SK-N-SH (cell line): ENCODE measurements around the gene MEIS1. TPM values are rescaled to one million over a fixed set of nuclear protein-coding genes. Genes with fewer than 3 reads are reported as not detected.

Experiments used
- CTCF ChIA-PET: fragments of 300-600, 350-600 bp; formaldehyde crosslinking; extraction: SDS; loops from one replicate; lab custom pipeline; 2021; lab: Yijun Ruan, JAX
- POLR2A ChIA-PET: fragments of 350-600 bp; sonication (Branson Sonifier 250); formaldehyde crosslinking; extraction: SDS; loops from one replicate; lab custom pipeline; 2020; ENCODE audit warnings: antibody characterized with exemption, inconsistent platforms; lab: Yijun Ruan, JAX
- DNase-seq: peaks from one replicate; pipeline ENCODE4 v3.0.0; 2012
- H2AFZ ChIP-seq: fragments of 200-600 bp; sonication (generic); 2 replicates; pipeline ENCODE4 v1.8.1; 2016; ENCODE audit warnings: antibody characterized with exemption, mild to moderate bottlenecking, low read depth
- H3F3A ChIP-seq: fragments of 200-600 bp; sonication (generic); replicated peaks from 2 replicates; pipeline ENCODE3; 2016; ENCODE audit warnings: antibody characterized with exemption, mild to moderate bottlenecking; ENCODE audit not compliant: insufficient read depth
- H3K27ac ChIP-seq, 2 experiments: fragments of 200-500 bp in 1 of 2; fragments of 200-600 bp in 1 of 2; sonication (Bioruptor generic) in 1 of 2; sonication (generic), shearing (Covaris generic) in 1 of 2; 2 replicates each; pipeline versions ENCODE4 v1.5.1 to v1.6.1; 2014 to 2016; ENCODE audit warnings: low read depth in 2 of 2, inconsistent platforms in 1 of 2, low read length in 1 of 2, mild to moderate bottlenecking in 1 of 2, mixed read lengths in 1 of 2
- H3K27me3 ChIP-seq: fragments of 200-600 bp; sonication (generic), shearing (Covaris generic); 2 replicates; pipeline ENCODE4 v1.6.1; 2016; ENCODE audit warnings: mixed run types; ENCODE audit not compliant: insufficient read depth
- H3K36me3 ChIP-seq, 2 experiments: fragments of 200-500 bp in 1 of 2; fragments of 200-600 bp in 1 of 2; sonication (Bioruptor generic) in 1 of 2; sonication (generic) in 1 of 2; replicated peaks in 1 of 2; 2 replicates each; pipeline versions ENCODE3 to v1.5.1; 2014 to 2016; ENCODE audit warnings: low read length in 1 of 2, mild to moderate bottlenecking in 1 of 2; ENCODE audit not compliant: insufficient read depth in 2 of 2, control insufficient read depth in 1 of 2
- H3K4me1 ChIP-seq, 2 experiments: fragments of 200-500 bp in 1 of 2; fragments of 200-600 bp in 1 of 2; sonication (Bioruptor generic) in 1 of 2; sonication (generic), shearing (Covaris generic) in 1 of 2; 2 replicates each; pipeline versions ENCODE4 v1.5.1 to v1.6.1; 2014 to 2016; ENCODE audit warnings: low read depth in 1 of 2, low read length in 1 of 2, mixed run types in 1 of 2; ENCODE audit not compliant: insufficient read depth in 2 of 2, control insufficient read depth in 1 of 2
- H3K4me2 ChIP-seq: fragments of 200-600 bp; sonication (generic), shearing (Covaris generic); 2 replicates; pipeline ENCODE4 v1.6.1; 2017; ENCODE audit warnings: mixed run types
- H3K4me3 ChIP-seq, 2 experiments: fragments of 200-500 bp in 1 of 2; fragments of 200-600 bp in 1 of 2; sonication (Bioruptor generic) in 1 of 2; sonication (generic), shearing (Covaris generic) in 1 of 2; 2 replicates each; pipeline versions ENCODE4 v1.5.1 to v1.8.1; 2014 to 2016; ENCODE audit warnings: low read depth in 2 of 2, inconsistent platforms in 1 of 2, low read length in 1 of 2, mild to moderate bottlenecking in 1 of 2, mixed read lengths in 1 of 2, moderate library complexity in 1 of 2
- H3K79me2 ChIP-seq: fragments of 200-600 bp; sonication (generic); 2 replicates; pipeline ENCODE4 v1.8.1; 2017; ENCODE audit warnings: mild to moderate bottlenecking; ENCODE audit not compliant: insufficient read depth
- H3K9ac ChIP-seq: fragments of 200-600 bp; sonication (generic); 2 replicates; pipeline ENCODE4 v1.6.1; 2017; ENCODE audit warnings: mixed run types
- H3K9me2 ChIP-seq: fragments of 200-600 bp; sonication (generic); 2 replicates; pipeline ENCODE4 v1.6.1; 2017; ENCODE audit warnings: mixed run types
- H3K9me3 ChIP-seq: fragments of 200-600 bp; sonication (generic); 2 replicates; pipeline ENCODE4 v1.6.1; 2017; ENCODE audit warnings: mixed run types, mild to moderate bottlenecking, moderate library complexity
- H4K20me1 ChIP-seq: fragments of 200-600 bp; sonication (generic); 2 replicates; pipeline ENCODE4 v1.6.1; 2017; ENCODE audit warnings: mild to moderate bottlenecking, mixed run types; ENCODE audit not compliant: insufficient read depth
- ELF1 ChIP-seq: IDR thresholded peaks from 2 replicates; pipeline ENCODE4 v1.4.0; 2012
- EP300 ChIP-seq, 2 experiments: IDR thresholded peaks; 2 replicates each; pipeline versions ENCODE4 v1.4.0 to v1.6.1; 2012; ENCODE audit warnings: borderline replicate concordance in 1 of 2, low read depth in 1 of 2, low read length in 1 of 2
- FOSL2 ChIP-seq: IDR thresholded peaks from 2 replicates; pipeline ENCODE4 v1.4.0; 2012; ENCODE audit warnings: low read depth, mild to moderate bottlenecking, moderate library complexity, borderline replicate concordance
- GABPA ChIP-seq: IDR thresholded peaks from 2 replicates; pipeline ENCODE4 v1.4.0; 2012; ENCODE audit warnings: low read depth, mild to moderate bottlenecking
- GATA2 ChIP-seq: sonication (generic); formaldehyde crosslinking; IDR thresholded peaks from 2 replicates; pipeline ENCODE4 v1.5.0; 2020; ENCODE audit warnings: mild to moderate bottlenecking, missing genetic modification reagents
- IRF3 ChIP-seq: fragments of 150-350 bp; IDR thresholded peaks from 2 replicates; pipeline ENCODE4 v1.6.1; 2016; ENCODE audit warnings: mild to moderate bottlenecking, low read depth, low read length
- JUND ChIP-seq: IDR thresholded peaks from 2 replicates; pipeline ENCODE4 v1.4.0; 2012
- MAX ChIP-seq: IDR thresholded peaks from 2 replicates; pipeline ENCODE4 v1.4.0; 2012; ENCODE audit warnings: low read depth
- MXI1 ChIP-seq: IDR thresholded peaks from 2 replicates; pipeline ENCODE4 v1.6.1; 2012; ENCODE audit warnings: mild to moderate bottlenecking, low read depth, low read length, improper control_type of control experiment
- NRF1 ChIP-seq: IDR thresholded peaks from 2 replicates; pipeline ENCODE4 v1.6.1; 2012; ENCODE audit warnings: low read depth, mild to moderate bottlenecking, low read length
- PBX3 ChIP-seq: IDR thresholded peaks from 2 replicates; pipeline ENCODE4; 2012
- RAD21 ChIP-seq: IDR thresholded peaks from 2 replicates; pipeline ENCODE4 v1.6.1; 2012; ENCODE audit warnings: mild to moderate bottlenecking, low read length
- RCOR1 ChIP-seq: fragments of 150-350 bp; IDR thresholded peaks from 2 replicates; pipeline ENCODE4 v1.6.1; 2017; ENCODE audit warnings: antibody characterized with exemption, low read length
- REST ChIP-seq: IDR thresholded peaks from 2 replicates; pipeline ENCODE4 v1.6.1; 2012; ENCODE audit warnings: mild to moderate bottlenecking, low read depth, low read length, moderate library complexity
- RFX5 ChIP-seq: IDR thresholded peaks from 2 replicates; pipeline ENCODE4 v1.6.1; 2012; ENCODE audit warnings: mild to moderate bottlenecking, improper control_type of control experiment, low read length
- SIN3A ChIP-seq: IDR thresholded peaks from 2 replicates; pipeline ENCODE4 v1.6.1; 2012; ENCODE audit warnings: low read depth, mild to moderate bottlenecking, low read length, moderate library complexity, borderline replicate concordance
- SMC3 ChIP-seq: IDR thresholded peaks from 2 replicates; pipeline ENCODE4 v1.6.1; 2012; ENCODE audit warnings: low read depth, low read length, improper control_type of control experiment
- TAF1 ChIP-seq: IDR thresholded peaks from 2 replicates; pipeline ENCODE4 v1.6.1; 2012; ENCODE audit warnings: low read depth, mild to moderate bottlenecking, low read length, moderate library complexity, borderline replicate concordance
- USF2 ChIP-seq: fragments of 150-350 bp; IDR thresholded peaks from 2 replicates; pipeline ENCODE4 v1.6.1; 2017; ENCODE audit warnings: antibody characterized with exemption, low read length, low read depth, borderline replicate concordance
- WGBS: methylation state at CpG from one replicate; pipeline ENCODE4 v1.1.6; 2017; ENCODE audit warnings: low lambda C conversion rate; 5-methylcytosine and 5-hydroxymethylcytosine counted together
- polyA plus RNA-seq, 3 experiments: library from polyadenylated mRNA; depleted of rRNA; stranded (reverse); fragments of >200 nt; gene quantifications; 2 replicates each; pipeline ENCODE4 v1.2.3, GENCODE V29; 2012

Gene MEIS1
- polyA plus RNA-seq, 1 of the 3 experiments (the other 2 are of a cell fraction), result 16.9 TPM

GRCh38 chr2:66547118-66547517 is 112.2 kb downstream of the MEIS1 start:
- H3K9me3 ChIP-seq, result no peaks in the 10 kb centered on the region
- TF ChIP-seq RFX5 (no peak), RCOR1 (no peak), JUND (no peak), SMC3 (no peak), USF2 (no peak), ELF1 (no peak), EP300 (IDR thresholded peaks at IDR 0.05; ENCODE audit: borderline replicate concordance in 1 of 2, low read depth in 1 of 2, low read length in 1 of 2) (no peak), GABPA (no peak), PBX3 (no peak), SIN3A (no peak)
- TF ChIP-seq, all 33 proteins: peak for 0
- POLR2A ChIA-PET, result interaction anchor here (0.6 kb wide), 1 partner anchor 897 kb away, joined by 3 read pairs; no protein-coding TSS in a partner anchor
- CTCF ChIA-PET, result no interaction called here
- no peaks in the 10 kb centered on the region for H3K27me3 ChIP-seq
- H3K4me3 ChIP-seq, result no peak overlapping the region
- H3K9ac ChIP-seq, result no peak overlapping the region
- peaks cover 31 to 38% of the 10 kb centered on the region in 2 experiments for H3K36me3 ChIP-seq
- no peaks in the 10 kb centered on the region for H3F3A ChIP-seq
- H4K20me1 ChIP-seq, result peaks cover 10% of the 10 kb centered on the region; the same call in 1 of the 2 replicates
- H3K79me2 ChIP-seq, result peaks cover 14% of the 10 kb centered on the region
- H3K9me2 ChIP-seq, result no peaks in the 10 kb centered on the region
- no peak overlapping the region for H3K4me2 ChIP-seq
- H3K27ac ChIP-seq, result no peak overlapping the region
- no peak for DNase-seq
- peaks cover 0 to 10% of the 10 kb centered on the region in 2 experiments; a peak in 2 of 4 replicates for H3K4me1 ChIP-seq
- H2AFZ ChIP-seq, result no peak overlapping the region
- WGBS, result 57% methylated on average over 2 of the region's 2 CpGs

- peaks cover 10% of the 10 kb centered on the region; the same call in 1 of the 2 replicates for H4K20me1 ChIP-seq
- ChIA-PET POLR2A (no interaction called here), CTCF (interaction anchor here (0.7 kb wide), 1 partner anchor 22 kb away, joined by 3 read pairs; no protein-coding TSS in a partner anchor)
- peaks cover 14% of the 10 kb centered on the region for H3K79me2 ChIP-seq
- H3K4me1 ChIP-seq, result peaks cover 0 to 10% of the 10 kb centered on the region in 2 experiments; a peak in 2 of 4 replicates
- H3K4me2 ChIP-seq, result no peak overlapping the region
- H3F3A ChIP-seq, result peaks cover 2% of the 10 kb centered on the region
- no peaks in the 10 kb centered on the region for H3K9me3 ChIP-seq
- no peak overlapping the region for H3K27ac ChIP-seq
- H2AFZ ChIP-seq, result no peak overlapping the region
- DNase-seq, result no peak
- H3K9ac ChIP-seq, result no peak overlapping the region
- no peaks in the 10 kb centered on the region for H3K9me2 ChIP-seq
- no peak overlapping the region for H3K4me3 ChIP-seq
- WGBS, result 90% methylated on average over 2 of the region's 2 CpGs
- no peaks in the 10 kb centered on the region for H3K27me3 ChIP-seq
- peaks cover 31 to 42% of the 10 kb centered on the region in 2 experiments for H3K36me3 ChIP-seq
- no peak for TF ChIP-seq TAF1
- no peak for TF ChIP-seq GATA2 (CRISPR knock-in tag)
- no peak for TF ChIP-seq IRF3
- no peak for TF ChIP-seq FOSL2
- no peak for TF ChIP-seq RAD21
- TF ChIP-seq NRF1, result no peak
- no peak for TF ChIP-seq GABPA
- TF ChIP-seq MAX, result no peak
- no peak for TF ChIP-seq JUND
- TF ChIP-seq REST, result no peak
- TF ChIP-seq MXI1, result no peak
- no peak for TF ChIP-seq SIN3A
- TF ChIP-seq RCOR1, result no peak
- TF ChIP-seq PBX3, result no peak
Measured at GRCh38 chr2:66547887-66548286, 113.0 kb downstream of the MEIS1 start.
